ENCODE data around the gene PPP1R14D. TPM values are rescaled to one million over a fixed set of nuclear protein-coding genes. Genes with fewer than 3 reads are reported as not detected.
A peak's percentile ranks its signal among the peaks of the same experiment; 100 is the strongest.

Gene PPP1R14D
- total RNA-seq, 1 donor from 2014 or later, result not detected

- TF ChIP-seq CTCF (conservative IDR thresholded peaks at IDR 0.05; ENCODE audit: low read depth, low read length), result no peak
- no peak for DNase-seq (ENCODE audit: low read depth)
- H3K4me3 ChIP-seq (ENCODE audit: low read depth, low read length), result no peak overlapping the region
Measured at GRCh38 chr15:40832903-40833302, 4.4 kb upstream of the PPP1R14D start.

GRCh38 chr15:40831861-40832260 is 3.4 kb upstream of the PPP1R14D start:
- DNase-seq (ENCODE audit: low read depth), result no peak
- H3K4me3 ChIP-seq (ENCODE audit: low read depth, low read length), result no peak overlapping the region
- no peak for TF ChIP-seq CTCF (conservative IDR thresholded peaks at IDR 0.05; ENCODE audit: low read depth, low read length)

GRCh38 chr15:40830884-40831283 is 2.4 kb upstream of the PPP1R14D start:
- H3K4me3 ChIP-seq (ENCODE audit: low read depth, low read length), result no peak overlapping the region
- DNase-seq (ENCODE audit: low read depth), result no peak
- TF ChIP-seq CTCF (conservative IDR thresholded peaks at IDR 0.05; ENCODE audit: low read depth, low read length), result no peak

- no peak for DNase-seq (ENCODE audit: low read depth)
- TF ChIP-seq CTCF (conservative IDR thresholded peaks at IDR 0.05; ENCODE audit: low read depth, low read length), result no peak
- no peak overlapping the region for H3K4me3 ChIP-seq (ENCODE audit: low read depth, low read length)
Measured at GRCh38 chr15:40829115-40829514, 607 bp upstream of the PPP1R14D start.

GRCh38 chr15:40826423-40827075 is 2.0 kb downstream of the PPP1R14D start:
- no peak overlapping the region for H3K4me3 ChIP-seq (ENCODE audit: low read depth, low read length)
- no peak for TF ChIP-seq CTCF (conservative IDR thresholded peaks at IDR 0.05; ENCODE audit: low read depth, low read length)
- DNase-seq (ENCODE audit: low read depth), result no peak

GRCh38 chr15:40825661-40826422 is 2.7 kb downstream of the PPP1R14D start:
- no peak overlapping the region for H3K4me3 ChIP-seq (ENCODE audit: low read depth, low read length)
- no peak for TF ChIP-seq CTCF (conservative IDR thresholded peaks at IDR 0.05; ENCODE audit: low read depth, low read length)
- DNase-seq (ENCODE audit: low read depth), result peak; percentile 56

All from epithelial cell of proximal tubule (primary cell).